IMR-90 (cell line): ENCODE results near the gene COL20A1. TPM values are rescaled to one million over a fixed set of nuclear protein-coding genes. Genes with fewer than 3 reads are reported as not detected.

Source experiments
- ATAC-seq: fragments of 200-7000 bp; cut with Tn5 transposase; 2 replicates; pipeline ENCODE4 v1.9.1; 2020; ENCODE audit warnings: low read depth, mild to moderate bottlenecking, moderate library complexity
- BruUV-seq: library from RNA; stranded (reverse); fragments of 400-500 nt; replicated peaks from 2 replicates; lab custom pipeline; 2021; lab: Mats Ljungman, UMichigan
- CTCF ChIA-PET: fragments of 300-600 bp; formaldehyde crosslinking; extraction: SDS; loops from one replicate; lab custom pipeline; 2021; ENCODE audit warnings: antibody characterized with exemption; lab: Yijun Ruan, JAX
- POLR2A ChIA-PET: fragments of 300-600 bp; sonication (Branson Sonifier 250); formaldehyde crosslinking; loops from one replicate; lab custom pipeline; 2022; ENCODE audit warnings: antibody characterized with exemption; ENCODE audit not compliant: unreplicated experiment; lab: Charles Lee
- DNase-seq: peaks from one replicate; pipeline ENCODE4 v3.0.0; 2013
- H2AFZ ChIP-seq: replicated peaks from 2 replicates; pipeline ENCODE3; 2013; ENCODE audit warnings: low read length, mild to moderate bottlenecking; ENCODE audit not compliant: poor library complexity
- H2AK5ac ChIP-seq: 2 replicates; pipeline ENCODE4 v1.6.1; 2013; ENCODE audit warnings: low read depth, low read length, inconsistent platforms
- H2AK9ac ChIP-seq: replicated peaks from 2 replicates; pipeline ENCODE3; 2013; ENCODE audit warnings: mild to moderate bottlenecking, low read depth, low read length, moderate library complexity; ENCODE audit not compliant: poor library complexity
- H2BK120ac ChIP-seq: 2 replicates; pipeline ENCODE4 v1.6.1; 2013; ENCODE audit warnings: low read depth, low read length, inconsistent platforms
- H2BK15ac ChIP-seq: 3 replicates; pipeline ENCODE4 v1.6.1; 2013; ENCODE audit warnings: low read depth, low read length, inconsistent platforms
- H2BK20ac ChIP-seq: 2 replicates; pipeline ENCODE4 v1.6.1; 2013; ENCODE audit warnings: low read depth, mild to moderate bottlenecking, inconsistent platforms, low read length, moderate library complexity
- H2BK5ac ChIP-seq: 2 replicates; pipeline ENCODE4 v1.6.1; 2013; ENCODE audit warnings: mild to moderate bottlenecking, low read depth, low read length, inconsistent platforms; ENCODE audit not compliant: poor library complexity, severe bottlenecking
- H3K14ac ChIP-seq: replicated peaks from 2 replicates; pipeline ENCODE4 v1.6.1; 2013; ENCODE audit warnings: low read depth, low read length, inconsistent platforms
- H3K18ac ChIP-seq: 2 replicates; pipeline ENCODE4 v1.6.1; 2013; ENCODE audit warnings: low read depth, low read length, control low read depth
- H3K23ac ChIP-seq: 2 replicates; pipeline ENCODE4 v1.6.1; 2013; ENCODE audit warnings: low read depth, low read length, inconsistent platforms
- H3K27ac ChIP-seq: 2 replicates; pipeline ENCODE4 v1.5.1; 2013; ENCODE audit warnings: mild to moderate bottlenecking, control low read depth, low read length; ENCODE audit not compliant: insufficient read depth
- H3K27me3 ChIP-seq: 2 replicates; pipeline ENCODE4 v1.6.1; 2013; ENCODE audit warnings: low read length; ENCODE audit not compliant: control insufficient read depth, insufficient read depth
- H3K36me3 ChIP-seq: 2 replicates; pipeline ENCODE4 v1.6.1; 2013; ENCODE audit warnings: low read length, mixed read lengths; ENCODE audit not compliant: control insufficient read depth, insufficient read depth
- H3K4ac ChIP-seq: 2 replicates; pipeline ENCODE4 v1.6.1; 2013; ENCODE audit warnings: low read depth, low read length, inconsistent platforms
- H3K4me1 ChIP-seq: 2 replicates; pipeline ENCODE4 v1.6.1; 2013; ENCODE audit warnings: low read length, mixed read lengths; ENCODE audit not compliant: control insufficient read depth, insufficient read depth
- H3K4me2 ChIP-seq: 2 replicates; pipeline ENCODE4 v1.6.1; 2013; ENCODE audit warnings: low read depth, mild to moderate bottlenecking, control low read depth, low read length, moderate library complexity
- H3K4me3 ChIP-seq: 2 replicates; pipeline ENCODE4 v1.5.1; 2013; ENCODE audit warnings: low read depth, mild to moderate bottlenecking, control low read depth, low read length, moderate library complexity; ENCODE audit not compliant: insufficient read depth
- H3K56ac ChIP-seq: 2 replicates; pipeline ENCODE4 v1.6.1; 2013; ENCODE audit warnings: low read length, inconsistent platforms; ENCODE audit not compliant: insufficient read depth; ENCODE audit errors: extremely low read depth
- H3K79me1 ChIP-seq, 2 experiments: 2 replicates each; pipeline ENCODE4 v1.6.1; 2013; ENCODE audit warnings: low read length in 2 of 2, inconsistent platforms in 1 of 2, low read depth in 1 of 2
- H3K9ac ChIP-seq: 2 replicates; pipeline ENCODE4 v1.6.1; 2013; ENCODE audit warnings: low read depth, low read length, control low read depth
- H3K9me1 ChIP-seq: 2 replicates; pipeline ENCODE4 v1.6.1; 2013; ENCODE audit warnings: low read length, inconsistent platforms; ENCODE audit not compliant: insufficient read depth
- H3K9me3 ChIP-seq: 2 replicates; pipeline ENCODE4 v1.6.1; 2013; ENCODE audit warnings: low read length; ENCODE audit not compliant: control insufficient read depth, insufficient read depth
- H4K20me1 ChIP-seq: 2 replicates; pipeline ENCODE4 v1.6.1; 2013; ENCODE audit warnings: low read length, inconsistent platforms; ENCODE audit not compliant: insufficient read depth
- H4K5ac ChIP-seq: 2 replicates; pipeline ENCODE4 v1.6.1; 2013; ENCODE audit warnings: mild to moderate bottlenecking, low read depth, low read length, control low read depth
- H4K8ac ChIP-seq, 2 experiments: 2 replicates each; pipeline ENCODE4 v1.6.1; 2013; ENCODE audit warnings: low read depth in 2 of 2, low read length in 2 of 2, control low read depth in 1 of 2, inconsistent platforms in 1 of 2
- H4K91ac ChIP-seq: 2 replicates; pipeline ENCODE4 v1.6.1; 2013; ENCODE audit warnings: low read depth, low read length, inconsistent platforms; ENCODE audit not compliant: insufficient read depth
- RCOR1 ChIP-seq: IDR thresholded peaks from 2 replicates; pipeline ENCODE4 v1.6.1; 2012; ENCODE audit warnings: mild to moderate bottlenecking, low read length, improper control_type of control experiment; ENCODE audit not compliant: insufficient replicate concordance
- RFX5 ChIP-seq: IDR thresholded peaks from 2 replicates; pipeline ENCODE4 v1.8.0; 2012; ENCODE audit warnings: low read depth, mild to moderate bottlenecking, low read length, moderate library complexity
- WGBS, 2 experiments: methylation state at CpG; one replicate each; pipeline versions ENCODE4 v1.1.5 to v1.1.7; 2013; ENCODE audit warnings: missing lambda C conversion rate in 2 of 2; ENCODE audit not compliant: insufficient read length in 1 of 2; ENCODE audit errors: extremely low coverage in 2 of 2; 5-methylcytosine and 5-hydroxymethylcytosine counted together
- dilution Hi-C: fragments of 300-500 bp; cut with HindIII; formaldehyde crosslinking; loops from one replicate; pipeline ENCODE4 v1.14.3; 2018; ENCODE audit warnings: low sequenced_read_pairs; ENCODE audit not compliant: unreplicated experiment
- in situ Hi-C: fragments of 300-500 bp; cut with MboI; formaldehyde crosslinking; loops from 3 replicates; pipeline ENCODE4 v1.14.3; 2019; ENCODE audit warnings: low sequenced_read_pairs, inconsistent platforms, mixed read lengths
- intact Hi-C: fragments of 100-400 bp; cut with micrococcal nuclease; formaldehyde crosslinking; loops from 2 replicates; pipeline ENCODE4 v1.10.0; 2022
- polyA plus RNA-seq, 3 experiments: library from polyadenylated mRNA; depleted of rRNA; stranded (reverse); fragments of >200 nt; gene quantifications; 2 replicates each; pipeline ENCODE4 v1.2.3, GENCODE V29; 2012; ENCODE audit warnings: low replicate concordance in 1 of 3
- total RNA-seq: library from RNA; depleted of rRNA; stranded (reverse); fragments of >200 nt; gene quantifications from 2 replicates; pipeline ENCODE4 v1.2.3, GENCODE V29; 2012

The COL20A1 gene
- total and polyA plus RNA-seq, 2 of the 4 experiments (the other 2 are of a cell fraction), result not detected

DNA sequence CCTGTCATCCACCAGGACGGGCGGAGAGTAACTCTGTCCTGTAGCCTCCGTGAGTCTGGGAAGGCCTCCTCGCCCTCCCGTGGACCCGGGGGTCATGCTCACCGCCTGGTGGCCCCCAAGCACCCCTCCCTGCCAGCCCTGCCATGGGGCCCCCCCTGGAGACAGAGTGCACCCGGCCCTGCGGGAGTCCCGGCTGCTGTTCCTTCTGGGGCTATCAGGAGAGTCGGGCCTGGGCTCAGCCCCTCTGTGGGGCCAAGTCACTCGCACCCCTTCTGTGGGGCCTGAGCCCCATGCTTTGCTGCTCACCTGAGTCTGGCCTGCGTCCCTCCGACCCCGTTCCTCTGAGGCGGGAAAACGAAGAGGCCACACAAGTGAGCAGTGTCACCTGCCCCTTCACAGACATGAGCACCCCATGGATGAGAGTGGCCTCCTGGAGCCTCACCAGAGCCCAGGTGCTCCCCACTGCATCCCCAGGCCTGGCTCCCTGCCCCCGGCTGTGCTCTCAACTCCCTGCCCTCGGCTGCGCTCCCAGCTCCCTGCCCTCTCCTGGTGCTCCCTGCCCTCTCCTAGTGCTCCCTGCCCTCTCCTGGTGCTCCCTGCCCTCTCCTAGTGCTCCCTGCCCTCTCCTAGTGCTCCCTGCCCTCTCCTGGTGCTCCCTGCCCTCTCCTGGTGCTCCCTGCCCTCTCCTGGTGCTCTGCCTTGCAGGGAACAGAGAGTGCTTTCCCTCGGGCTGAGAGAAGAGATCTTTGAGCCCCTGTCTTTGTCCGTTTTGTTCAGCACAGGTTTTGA is 72.8 kb downstream of the COL20A1 start:
- H3K4me1 ChIP-seq, result no peaks in the 10 kb centered on the region
- H2AK5ac ChIP-seq, result no peak overlapping the region
- H3K9me1 ChIP-seq, result no peaks in the 10 kb centered on the region
- H3K27ac ChIP-seq, result no peak overlapping the region
- no peak overlapping the region for H2BK20ac ChIP-seq
- H3K36me3 ChIP-seq, result no peaks in the 10 kb centered on the region
- DNase-seq (no peak), ATAC-seq (no peak)
- in situ Hi-C loops (no loop called here), dilution Hi-C loops (no loop called here), intact Hi-C loops (no loop called here)
- POLR2A ChIA-PET, result no interaction called here
- TF ChIP-seq RCOR1 (no peak), RFX5 (no peak)
- 0 out of 2 replicates have a peak, but pooled peaks cover 4% of the 10 kb centered on the region for H4K20me1 ChIP-seq
- H3K4me3 ChIP-seq, result no peak overlapping the region
- no peak overlapping the region for H2BK5ac ChIP-seq
- H3K18ac ChIP-seq, result no peak overlapping the region
- H3K9ac ChIP-seq, result no peak overlapping the region
- no peak overlapping the region for H4K5ac ChIP-seq
- no peak overlapping the region for H2AFZ ChIP-seq
- H3K56ac ChIP-seq, result no peak overlapping the region
- no TSS peak for BruUV-seq
- no peak overlapping the region for H2BK120ac ChIP-seq
- no peak overlapping the region for H4K8ac ChIP-seq
- 74% methylated on average over 7 of the region's 22 CpGs; no CpG with 5 or more reads in 1 of the 2 experiments for WGBS, 2 experiments
- no peak overlapping the region for H3K4me2 ChIP-seq
- H3K9me3 ChIP-seq, result no peaks in the 10 kb centered on the region
- no peak overlapping the region for H2BK15ac ChIP-seq
- no peak overlapping the region for H3K4ac ChIP-seq
- H3K23ac ChIP-seq, result no peak overlapping the region
- no peak overlapping the region for H4K91ac ChIP-seq
- peaks cover 48% of the 10 kb centered on the region for H3K27me3 ChIP-seq
- CTCF ChIA-PET, result no interaction called here
- H2AK9ac ChIP-seq, result no peak overlapping the region
- H3K14ac ChIP-seq, result no peak overlapping the region
- H3K79me1 ChIP-seq, result no peaks in the 10 kb centered on the region
